Uterus (tissue), 4 donors: ENCODE data around the gene CIITA. TPM values are rescaled to one million over a fixed set of nuclear protein-coding genes. Genes with fewer than 3 reads are reported as not detected.
"Not testable (repeated sequence)": the region's sequence is repeated elsewhere in the genome, so short reads cannot be mapped to it uniquely, and the experiment has no call there.

Experiments used
- DNase-seq, 2 donors: peaks; one replicate each; pipeline ENCODE4 v3.0.0-alpha.2; 2019 to 2020
- H3K27ac ChIP-seq, 2 donors: fragments of 200-600 bp; sonication (generic); 1 replicate in 1 of 2; 2 replicates in 1 of 2; pipeline ENCODE4 v1.5.1; 2016 to 2018
- H3K27me3 ChIP-seq, 2 donors: fragments of 200-600 bp; sonication (generic); one replicate each; pipeline ENCODE4 v1.5.1; 2018 to 2019; ENCODE audit warnings: control low read depth in 1 of 2
- H3K36me3 ChIP-seq, 2 donors: fragments of 200-600 bp; sonication (generic); one replicate each; pipeline ENCODE4 v1.5.1; 2019; ENCODE audit warnings: control low read depth in 1 of 2
- H3K4me1 ChIP-seq, 2 donors: fragments of 200-600 bp; sonication (generic); one replicate each; pipeline ENCODE4 v1.5.1; 2018 to 2019; ENCODE audit warnings: control low read depth in 1 of 2
- H3K4me3 ChIP-seq, 2 donors: fragments of 200-600 bp; sonication (generic); 1 replicate in 1 of 2; 2 replicates in 1 of 2; pipeline ENCODE4 v1.5.1; 2018 to 2019; ENCODE audit warnings: mild to moderate bottlenecking in 1 of 2
- H3K9me3 ChIP-seq, 2 donors: fragments of 200-600 bp; sonication (generic); one replicate each; pipeline ENCODE4 v1.5.1; 2019; ENCODE audit warnings: control low read depth in 1 of 2
- CTCF ChIP-seq, 4 experiments: fragments of 200-600 bp in 2 of 4; fragments of 450-650 bp in 2 of 4; sonication (generic) in 2 of 4; IDR thresholded peaks; one replicate each; pipeline ENCODE4 v1.5.1; 2016 to 2019; ENCODE audit warnings: antibody characterized with exemption in 4 of 4, mild to moderate bottlenecking in 2 of 4, moderate library complexity in 1 of 4
- POLR2A ChIP-seq, 2 donors: fragments of 450-650 bp; IDR thresholded peaks; one replicate each; pipeline ENCODE4 v1.6.1; 2016; ENCODE audit warnings: antibody characterized with exemption in 2 of 2, mild to moderate bottlenecking in 1 of 2, moderate library complexity in 1 of 2
- intact Hi-C: fragments of 100-400 bp; cut with DNase I; formaldehyde crosslinking; loops from one replicate; pipeline ENCODE4 v1.15.1; 2023; ENCODE audit warnings: low total_unique reads
- total RNA-seq, 4 donors: library from RNA; depleted of rRNA in 3 of 4; stranded (reverse); fragments of >200 nt in 3 of 4; gene quantifications; one replicate each; pipeline versions ENCODE4 v1.1.0 to v1.2.4, GENCODE V29; 2014 to 2023
- donor health status: DM: yes; HTN: yes; CAD: no.

The CIITA gene
- total RNA-seq, 4 donors from 2014 or later: 7.1 to 48.3 (median 18.8) TPM

DNA sequence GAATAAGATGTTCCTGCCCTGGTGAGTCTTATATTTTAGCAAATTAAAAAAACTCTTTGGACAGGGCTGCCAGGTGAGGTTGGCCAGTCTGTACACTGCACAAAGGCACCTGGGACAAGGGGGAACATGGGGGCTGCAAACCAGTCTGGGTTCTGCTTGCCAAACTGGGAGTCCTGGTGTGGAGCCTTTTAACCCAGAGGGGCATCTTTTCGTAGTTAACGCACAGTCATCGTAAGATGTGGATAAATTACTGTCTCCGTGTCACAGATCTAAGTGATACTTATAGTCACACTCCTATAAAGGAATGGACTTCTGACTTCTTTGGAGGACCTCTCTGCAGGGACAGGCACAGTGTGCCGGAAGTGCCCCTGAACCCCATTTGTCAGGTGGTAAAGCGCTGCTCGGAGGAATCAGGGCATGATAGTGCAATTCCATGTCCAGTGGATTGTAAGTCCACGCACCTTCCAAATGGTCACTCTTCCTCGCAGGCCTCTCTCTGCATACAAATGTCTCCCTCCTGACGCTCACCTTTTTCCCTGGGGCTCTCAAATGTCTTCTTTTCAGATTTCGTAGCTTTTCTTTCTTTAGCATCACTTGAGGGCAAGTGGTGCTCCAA lies 50.6 kb downstream of the CIITA start:
- Histone ChIP-seq H3K4me1 (no peaks in the 10 kb centered on the region), H3K4me3 (no peak overlapping the region), H3K27ac (no peak overlapping the region), H3K36me3 (no peaks in the 10 kb centered on the region), H3K27me3 (no peaks in the 10 kb centered on the region), H3K9me3 (no peaks in the 10 kb centered on the region)
- no peak for DNase-seq
- TF ChIP-seq CTCF (IDR thresholded peaks at IDR 0.05) (no peak), POLR2A (IDR thresholded peaks at IDR 0.05) (no peak)
- intact Hi-C loops: loop anchor here (10.0 kb wide), 1 partner anchor 413 kb away; no protein-coding TSS in a partner anchor

- not testable (repeated sequence) for H3K36me3 ChIP-seq, H3K27me3 ChIP-seq, H3K4me3 ChIP-seq, DNase-seq, H3K4me1 ChIP-seq, H3K27ac ChIP-seq, H3K9me3 ChIP-seq
- intact Hi-C loops: loop anchor here (10.0 kb wide), 1 partner anchor 414 kb away; no protein-coding TSS in a partner anchor
Observed at GRCh38 chr16:10929097-10929496, 52.1 kb downstream of the CIITA start.

DNA sequence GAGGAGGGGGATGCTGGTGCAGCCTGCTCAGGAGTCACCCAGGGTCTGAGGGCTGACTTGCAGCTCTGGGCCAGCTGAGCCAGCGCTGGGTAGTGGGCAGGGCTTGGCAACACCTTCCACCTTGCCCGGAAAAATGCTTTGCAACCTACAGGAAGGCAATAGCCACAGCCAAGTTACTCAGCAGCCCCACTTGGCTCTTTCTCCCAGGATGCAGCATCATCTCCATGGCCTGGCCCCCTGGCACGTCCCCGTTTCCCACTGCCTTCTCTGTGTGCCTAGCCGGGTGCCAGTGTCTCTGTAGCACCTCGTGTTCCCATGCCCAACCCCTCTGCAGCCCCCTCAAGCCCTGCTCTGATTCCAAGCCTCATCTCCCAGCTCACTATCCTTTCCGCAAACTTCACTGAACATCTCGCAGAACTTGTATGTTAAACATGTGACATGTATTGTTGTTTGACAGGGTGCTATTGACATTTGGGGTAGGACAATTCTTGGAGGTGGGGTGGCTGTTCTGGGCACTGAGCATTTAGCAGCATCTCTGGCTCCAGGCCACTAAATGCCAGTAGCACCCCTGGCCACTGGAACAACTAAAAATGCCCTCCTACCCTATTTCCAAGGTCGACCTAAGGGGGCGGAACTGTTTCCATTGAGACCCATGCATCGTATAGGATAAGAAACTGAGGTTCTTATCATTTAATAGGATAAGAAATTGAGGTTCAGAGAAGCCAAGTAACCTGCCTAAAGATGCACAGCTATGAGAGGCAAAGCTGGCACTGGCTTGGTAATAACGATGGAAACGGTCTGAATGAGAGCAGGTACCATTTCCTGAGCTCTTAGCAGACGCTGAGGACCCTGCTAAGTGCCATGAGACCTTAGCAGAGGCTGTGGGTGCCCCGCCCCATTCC lies 53.1 kb downstream of the CIITA start:
- H3K4me3 ChIP-seq: no peak overlapping the region
- no peaks in the 10 kb centered on the region for H3K36me3 ChIP-seq
- no peaks in the 10 kb centered on the region for H3K4me1 ChIP-seq
- no peaks in the 10 kb centered on the region for H3K9me3 ChIP-seq
- intact Hi-C loops: loop anchor here (10.0 kb wide), 1 partner anchor 415 kb away; no protein-coding TSS in a partner anchor
- H3K27ac ChIP-seq: no peak overlapping the region
- H3K27me3 ChIP-seq: no peaks in the 10 kb centered on the region
- no peak for TF ChIP-seq CTCF (IDR thresholded peaks at IDR 0.05)
- no peak for TF ChIP-seq POLR2A (IDR thresholded peaks at IDR 0.05)
- no peak for DNase-seq

GRCh38 chr16:10930755-10931093 lies 53.7 kb downstream of the CIITA start:
- Histone ChIP-seq H3K9me3 (no peaks in the 10 kb centered on the region), H3K36me3 (no peaks in the 10 kb centered on the region), H3K4me1 (no peaks in the 10 kb centered on the region), H3K27me3 (no peaks in the 10 kb centered on the region), H3K4me3 (no peak overlapping the region), H3K27ac (no peak overlapping the region)
- TF ChIP-seq CTCF (IDR thresholded peaks at IDR 0.05) (no peak), POLR2A (IDR thresholded peaks at IDR 0.05) (no peak)
- intact Hi-C loops: no loop called here
- no peak for DNase-seq

- TF ChIP-seq CTCF (IDR thresholded peaks at IDR 0.05) (no peak), POLR2A (IDR thresholded peaks at IDR 0.05) (no peak)
- Histone ChIP-seq H3K36me3 (no peaks in the 10 kb centered on the region), H3K27me3 (no peaks in the 10 kb centered on the region), H3K27ac (no peak overlapping the region), H3K4me1 (no peaks in the 10 kb centered on the region), H3K4me3 (no peak overlapping the region), H3K9me3 (no peaks in the 10 kb centered on the region)
- DNase-seq: no peak
- intact Hi-C loops: no loop called here
Observed at GRCh38 chr16:10931134-10931533, 54.1 kb downstream of the CIITA start.
